Right ventricle myocardium inferior (tissue), 1 donor: Measurements from ENCODE around the gene UNC79. TPM values are rescaled to one million over a fixed set of nuclear protein-coding genes. Genes with fewer than 3 reads are reported as not detected.
"Not testable (repeated sequence)": the region's sequence is repeated elsewhere in the genome, so short reads cannot be mapped to it uniquely, and the experiment has no call there.

Source experiments
- ATAC-seq: fragments of 200-7000 bp; cut with Tn5 transposase; one replicate; pipeline ENCODE4 v1.9.1; 2020; ENCODE audit warnings: mild to moderate bottlenecking, moderate library complexity
- DNase-seq: peaks from one replicate; pipeline ENCODE4 v3.0.0; 2021; ENCODE audit errors: missing footprints
- intact Hi-C: fragments of 100-400 bp; cut with DNase I; formaldehyde crosslinking; loops from one replicate; pipeline ENCODE4 v1.11.0; 2022
- long read RNA-seq: library from polyadenylated mRNA; unstranded; transcript quantifications from one replicate; pipeline ENCODE4 v2.0.0, GENCODE V29; 2021
- total RNA-seq: library from RNA; stranded (reverse); fragmentation: NEBNext Ultra II Directional; extraction: Animal tissue kit (Norgen Biotek cat#: 25700); gene quantifications from one replicate; pipeline ENCODE4 v1.2.1, GENCODE V29; 2021
- donor health status: DM: no; HTN: yes; CAD: no; lungs with severe emphysema.

The UNC79 gene
- total RNA-seq: 0.19 TPM
- long read RNA-seq, partial matches to known transcripts: 0 of 2 reads
- long read RNA-seq, other reads (novel, unspliced or antisense): 2 of 2 reads

- DNase-seq (no peak), ATAC-seq (no peak)
- intact Hi-C loops: no loop called here
Observed at GRCh38 chr14:93430315-93431035, at the start of gene UNC79. TSS of gene UNC79 (plus strand) at chr14:93430939. CDS start at chr14:93431030, 91 bp downstream.

GRCh38 chr14:93381644-93382043 lies 49.1 kb upstream of the UNC79 start:
- ATAC-seq (no peak), DNase-seq (no peak)
- intact Hi-C loops: no loop called here

GRCh38 chr14:93384256-93384655 lies 46.5 kb upstream of the UNC79 start:
- ATAC-seq, DNase-seq, intact Hi-C loops: not testable (repeated sequence)

GRCh38 chr14:93395231-93395630 lies 35.5 kb upstream of the UNC79 start:
- intact Hi-C loops: no loop called here
- DNase-seq (no peak), ATAC-seq (no peak)

- DNase-seq (no peak), ATAC-seq (no peak)
- intact Hi-C loops: no loop called here
Observed at GRCh38 chr14:93396456-93396855, 34.3 kb upstream of the UNC79 start.

GRCh38 chr14:93398491-93398890 lies 32.2 kb upstream of the UNC79 start:
- DNase-seq (no peak), ATAC-seq (no peak)
- intact Hi-C loops: no loop called here

- intact Hi-C loops: no loop called here
- ATAC-seq: no peak
Observed at GRCh38 chr14:93402951-93403350, 27.8 kb upstream of the UNC79 start.

GRCh38 chr14:93410021-93410420 lies 20.7 kb upstream of the UNC79 start:
- DNase-seq (no peak), ATAC-seq (no peak)
- intact Hi-C loops: no loop called here

More at GRCh38 chr14:93402951-93403350, 27.8 kb upstream of the UNC79 start:
- DNase-seq: no peak

GRCh38 chr14:93410893-93411292 lies 19.8 kb upstream of the UNC79 start:
- no peak for ATAC-seq
- DNase-seq: no peak
- intact Hi-C loops: no loop called here

GRCh38 chr14:93425136-93425535 lies 5.6 kb upstream of the UNC79 start:
- ATAC-seq, intact Hi-C loops, DNase-seq: not testable (repeated sequence)

- ATAC-seq (no peak), DNase-seq (no peak)
- intact Hi-C loops: no loop called here
Observed at GRCh38 chr14:93426750-93427149, 4.0 kb upstream of the UNC79 start.

- DNase-seq (no peak), ATAC-seq (no peak)
- intact Hi-C loops: no loop called here
Observed at GRCh38 chr14:93431036-93431670, 414 bp downstream of the UNC79 start.

- ATAC-seq (no peak), DNase-seq (no peak)
- intact Hi-C loops: no loop called here
Observed at GRCh38 chr14:93454224-93454623, 23.5 kb downstream of the UNC79 start.

- DNase-seq (no peak), ATAC-seq (no peak)
- intact Hi-C loops: no loop called here
Observed at GRCh38 chr14:93456356-93456755, 25.6 kb downstream of the UNC79 start.

- ATAC-seq: no peak
- DNase-seq: no peak
- intact Hi-C loops: no loop called here
Observed at GRCh38 chr14:93458234-93458633, 27.5 kb downstream of the UNC79 start.

GRCh38 chr14:93462479-93462878 lies 31.7 kb downstream of the UNC79 start:
- DNase-seq (no peak), ATAC-seq (no peak)
- intact Hi-C loops: no loop called here

- intact Hi-C loops: no loop called here
- DNase-seq (no peak), ATAC-seq (no peak)
Observed at GRCh38 chr14:93464271-93464670, 33.5 kb downstream of the UNC79 start.

GRCh38 chr14:93475471-93475870 lies 44.7 kb downstream of the UNC79 start:
- intact Hi-C loops: no loop called here
- DNase-seq (no peak), ATAC-seq (no peak)

- intact Hi-C loops: no loop called here
- ATAC-seq (no peak), DNase-seq (no peak)
Observed at GRCh38 chr14:93476305-93476704, 45.6 kb downstream of the UNC79 start.

- ATAC-seq, intact Hi-C loops, DNase-seq: not testable (repeated sequence)
Observed at GRCh38 chr14:93479074-93479473, 48.3 kb downstream of the UNC79 start.
